HPDE6-E6E7 (cell line): ENCODE data around the gene ZBTB20.
A peak's percentile ranks its signal among the peaks of the same experiment; 100 is the strongest.

Experiments
- DNase-seq: peaks from one replicate; pipeline ENCODE4 v3.0.0; 2011; ENCODE audit warnings: missing footprints; ENCODE audit errors: extremely low spot score

Gene ZBTB20

DNA sequence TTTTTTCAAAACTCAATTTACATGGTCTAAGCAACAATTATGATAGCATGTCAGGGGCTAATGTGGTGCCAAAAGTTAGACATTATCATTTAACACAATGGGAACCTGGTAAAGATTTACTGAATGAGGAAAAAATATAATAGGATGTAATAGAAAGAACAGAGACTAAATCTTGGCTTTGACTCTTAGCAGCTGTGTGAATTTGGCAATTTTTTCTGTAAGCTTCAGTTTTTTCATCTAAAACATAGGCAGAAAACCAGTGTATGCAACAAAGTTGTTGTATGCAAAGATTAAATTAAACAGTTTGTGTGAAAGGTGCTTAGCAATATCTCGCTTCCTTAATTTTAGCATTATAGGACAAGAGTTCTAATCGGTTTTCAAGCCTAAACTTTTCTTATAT is 57.6 kb downstream of the ZBTB20 start:
- DNase-seq, result no peak

DNA sequence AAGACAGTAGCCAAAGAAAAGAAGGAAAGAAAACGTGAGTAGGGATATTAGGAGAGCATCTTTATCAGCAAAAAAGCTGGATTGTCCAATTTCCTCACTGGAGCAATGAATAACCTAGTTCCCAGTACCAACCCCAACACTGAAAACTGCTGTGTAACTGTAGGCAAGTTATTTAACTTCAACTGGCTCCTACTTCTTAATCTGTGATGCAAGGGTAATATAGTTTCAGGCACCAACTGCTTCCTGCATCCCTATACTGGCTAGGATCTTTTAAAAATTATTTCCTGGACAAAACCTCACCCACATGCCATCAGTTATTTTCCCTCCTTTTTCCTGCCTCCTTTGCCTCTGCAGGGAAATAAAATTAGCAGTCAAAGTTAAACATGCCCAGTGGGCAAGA is 59.6 kb downstream of the ZBTB20 start:
- DNase-seq, result no peak

DNA sequence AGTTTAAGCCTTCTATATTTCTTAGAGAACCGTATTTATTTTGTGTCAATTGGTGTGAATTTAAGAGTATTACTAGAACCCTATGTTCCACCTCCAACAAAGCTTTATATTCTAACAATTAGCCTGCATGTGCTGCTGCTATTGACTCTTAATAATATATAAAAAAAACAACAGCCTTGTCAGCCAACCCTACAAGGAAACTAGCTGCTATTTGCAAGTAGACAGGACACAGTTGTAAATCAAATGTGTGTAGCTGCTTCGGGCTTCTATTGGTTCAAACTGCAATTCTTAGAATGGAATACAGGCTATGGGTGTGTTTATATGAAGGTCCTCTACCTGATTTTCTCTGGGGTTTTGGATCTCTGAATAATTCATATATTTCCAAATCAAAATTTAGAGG is 60.7 kb downstream of the ZBTB20 start:
- no peak for DNase-seq

DNA sequence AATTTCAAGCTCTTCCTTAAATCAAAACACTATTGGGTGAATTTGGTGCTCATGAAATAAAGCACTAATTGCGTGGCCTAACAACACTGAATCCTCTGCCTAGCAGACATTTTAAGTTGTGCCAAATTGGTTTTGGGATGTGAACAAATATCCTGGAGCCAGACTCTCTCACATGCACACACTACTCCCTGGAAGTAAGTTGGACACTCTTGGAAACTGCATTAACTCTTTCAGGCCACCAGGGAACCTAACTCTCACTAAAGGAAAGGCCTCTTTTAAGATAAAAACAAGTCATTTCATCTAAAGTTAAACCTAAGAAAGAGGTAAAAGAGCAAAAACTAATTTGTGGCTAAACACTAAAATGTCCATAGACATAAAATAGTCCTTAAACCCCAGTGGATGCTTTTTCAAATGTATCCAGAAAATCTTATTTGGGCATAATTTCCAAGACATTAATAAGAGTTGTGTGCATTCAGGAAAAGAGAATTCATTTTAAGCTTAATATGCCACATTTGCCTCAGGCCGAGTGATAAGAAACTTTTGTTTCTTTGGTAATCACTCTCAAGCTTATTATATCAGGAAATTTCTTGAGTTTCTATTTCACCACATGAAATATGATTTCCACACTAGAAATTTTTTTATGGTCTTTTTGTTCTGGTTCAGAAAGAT is 61.8 kb downstream of the ZBTB20 start:
- DNase-seq, result no peak

- DNase-seq, result no peak
These were observed 62.4 kb downstream of the ZBTB20 start for GRCh38 chr3:115084686-115085085.

DNA sequence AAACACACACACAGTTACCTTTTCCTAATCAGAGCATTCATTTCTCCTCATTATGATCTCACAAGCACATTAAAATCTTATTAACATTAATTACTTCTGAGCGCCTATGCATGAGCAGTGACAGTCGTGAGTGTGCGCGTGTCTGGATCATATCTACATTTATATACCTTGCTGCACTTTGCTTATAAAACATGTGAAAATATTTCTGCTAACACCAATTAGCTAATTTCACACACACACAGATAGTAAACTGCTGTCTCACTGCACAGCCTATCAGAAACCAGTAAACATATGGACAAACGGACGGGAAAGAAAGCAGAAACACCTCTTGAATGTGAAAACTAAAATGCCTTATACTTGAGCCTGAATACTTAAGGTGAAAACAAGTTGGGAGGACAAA is 64.8 kb downstream of the ZBTB20 start:
- no peak for DNase-seq

DNA sequence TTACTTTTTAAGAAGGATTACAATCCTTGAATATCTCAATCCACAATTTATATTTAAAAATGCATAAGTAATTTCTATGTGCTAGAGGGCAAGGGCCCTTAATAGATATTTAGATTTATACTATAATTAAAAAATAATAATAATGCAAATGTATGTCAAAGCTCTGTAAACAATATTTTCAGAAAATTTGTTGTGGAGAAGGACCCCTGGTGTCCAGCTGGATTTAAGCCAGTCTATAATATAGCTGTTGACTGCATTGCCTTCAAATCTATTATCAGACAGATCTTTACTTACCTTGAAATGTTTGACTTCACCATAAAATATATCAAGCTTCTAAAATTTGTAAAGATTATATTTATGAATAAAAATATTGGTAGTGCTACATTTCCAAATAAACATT is 65.6 kb downstream of the ZBTB20 start:
- DNase-seq, result no peak

GRCh38 chr3:115077501-115078250 is 69.4 kb downstream of the ZBTB20 start:
- DNase-seq, result no peak

- DNase-seq, result no peak
These were observed 72.6 kb downstream of the ZBTB20 start for GRCh38 chr3:115074502-115074901.

DNA sequence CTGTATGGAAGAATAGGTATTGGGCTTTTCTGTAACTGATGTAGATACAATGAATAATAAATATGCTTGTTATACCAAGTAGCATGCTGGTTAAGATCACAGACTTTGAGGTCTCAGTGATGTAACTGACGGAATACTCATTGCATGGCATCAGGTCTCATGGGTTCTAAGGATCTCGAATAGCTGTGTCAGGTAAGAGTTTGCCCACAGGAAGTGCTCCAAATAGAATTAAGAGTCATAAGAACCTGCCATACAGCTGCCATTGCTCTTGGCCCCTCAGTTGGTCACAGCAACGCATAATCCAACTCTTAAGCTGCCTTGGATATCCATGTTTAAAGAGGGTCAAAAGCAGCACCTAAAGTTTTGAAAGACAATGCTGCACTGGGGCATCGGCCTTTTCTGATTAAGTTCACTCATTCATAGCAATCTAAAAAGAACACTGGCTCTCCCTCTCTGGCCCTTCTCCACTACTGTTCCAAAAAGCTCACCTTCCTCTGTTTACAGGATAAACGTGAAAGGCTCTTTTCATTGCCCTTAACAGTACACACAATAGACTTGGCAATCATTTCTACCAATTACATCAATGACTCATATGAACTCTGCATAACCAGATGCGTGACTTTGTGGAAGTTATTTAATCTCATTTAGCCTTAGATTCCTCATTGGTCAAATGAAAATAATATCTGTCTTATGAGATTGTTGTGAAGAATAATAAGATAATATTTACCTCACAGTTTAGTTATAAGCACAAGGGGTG is 74.6 kb downstream of the ZBTB20 start:
- peak; percentile 19 for DNase-seq

DNA sequence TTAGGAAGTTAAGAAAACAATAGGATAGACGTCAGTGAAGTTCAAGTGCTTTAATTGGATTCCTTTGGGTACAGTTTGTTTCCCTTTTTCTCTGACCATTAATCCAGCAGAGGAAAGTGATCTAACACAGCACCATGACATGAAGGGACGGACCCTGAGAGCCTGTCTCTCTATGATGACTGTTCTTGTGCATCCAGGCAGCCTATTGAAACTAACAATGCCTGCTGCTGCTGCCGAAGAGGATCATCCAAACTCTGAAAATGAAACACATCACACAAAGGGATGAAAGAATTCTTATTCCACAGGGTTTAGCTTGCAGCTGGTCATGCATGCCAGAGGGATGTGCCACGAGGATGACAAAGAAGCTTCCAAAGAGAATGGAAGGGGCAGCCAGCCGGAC is 75.5 kb downstream of the ZBTB20 start:
- no peak for DNase-seq

GRCh38 chr3:115071166-115071565 is 75.9 kb downstream of the ZBTB20 start:
- DNase-seq, result no peak

GRCh38 chr3:115068799-115069198 is 78.3 kb downstream of the ZBTB20 start:
- no peak for DNase-seq

GRCh38 chr3:115062412-115062956 is 84.6 kb downstream of the ZBTB20 start:
- DNase-seq, result no peak

GRCh38 chr3:115062009-115062408 is 85.1 kb downstream of the ZBTB20 start:
- DNase-seq, result no peak

DNA sequence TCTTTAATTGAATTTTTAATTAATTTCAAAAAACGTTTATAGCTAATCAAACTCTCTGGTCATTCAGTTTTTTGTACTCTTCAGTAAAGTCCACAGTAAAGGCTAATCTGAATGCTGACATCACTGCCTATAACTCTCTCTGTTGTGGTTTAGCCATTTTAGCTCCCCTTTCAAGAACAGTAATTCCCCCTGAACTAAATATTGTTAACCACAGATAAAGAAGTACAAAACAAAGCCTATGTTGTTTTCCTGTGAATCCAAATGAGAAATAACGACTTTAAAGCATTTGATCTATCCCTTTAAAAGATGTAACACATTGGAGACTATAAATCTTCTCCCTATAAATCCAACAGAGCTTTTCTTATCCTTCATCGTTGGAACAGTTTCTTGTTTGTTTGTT is 94.2 kb downstream of the ZBTB20 start:
- no peak for DNase-seq

GRCh38 chr3:115042351-115042750 is 104.7 kb downstream of the ZBTB20 start:
- DNase-seq, result no peak

DNA sequence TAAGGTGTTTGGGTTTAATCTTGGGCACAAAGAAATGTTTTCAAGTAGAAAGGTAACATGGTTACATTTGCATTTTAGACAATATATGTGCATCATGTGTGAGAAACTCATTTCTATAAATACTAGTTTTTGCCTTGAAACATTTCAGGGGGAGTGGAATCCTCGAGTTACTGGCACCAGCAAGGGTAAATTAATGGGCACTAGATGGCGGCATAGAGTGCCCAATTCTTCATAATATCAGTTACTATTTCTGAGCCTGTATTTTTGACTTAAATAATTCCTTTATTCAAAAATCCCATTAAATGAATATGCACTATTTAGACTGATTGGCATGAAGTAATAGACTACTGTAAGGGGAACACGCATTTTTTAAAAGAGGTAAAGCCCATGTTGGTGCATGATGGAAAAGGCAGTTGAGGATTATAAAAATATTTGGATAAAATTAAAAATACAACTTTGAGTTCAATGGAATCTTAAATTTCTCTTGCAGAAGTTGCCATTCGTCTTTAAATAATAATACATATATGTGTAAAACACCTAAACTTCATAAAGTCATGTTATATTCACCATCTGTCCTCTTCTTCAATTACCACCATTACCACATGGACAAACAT is 106.3 kb downstream of the ZBTB20 start:
- DNase-seq, result peak; percentile 22

DNA sequence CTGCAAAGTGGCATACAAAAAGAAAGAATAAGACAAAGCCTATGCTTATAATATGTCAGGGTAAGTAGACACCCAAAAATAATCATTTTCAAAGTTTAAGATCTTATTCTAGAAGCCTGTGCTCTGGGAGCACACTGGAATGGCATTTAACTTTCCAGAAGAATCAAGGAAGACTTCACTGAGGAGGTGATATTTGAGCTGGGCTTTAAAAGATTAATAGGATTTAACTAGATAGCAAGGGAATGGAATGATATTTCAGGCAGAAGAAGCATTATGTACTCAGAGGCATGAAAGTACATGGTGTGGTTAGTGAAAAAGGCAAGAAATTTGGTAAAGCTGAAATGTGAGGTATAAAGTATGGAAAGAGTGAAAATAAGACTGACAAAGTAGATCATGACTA is 106.8 kb downstream of the ZBTB20 start:
- no peak for DNase-seq

GRCh38 chr3:115038817-115039216 is 108.3 kb downstream of the ZBTB20 start:
- no peak for DNase-seq

DNA sequence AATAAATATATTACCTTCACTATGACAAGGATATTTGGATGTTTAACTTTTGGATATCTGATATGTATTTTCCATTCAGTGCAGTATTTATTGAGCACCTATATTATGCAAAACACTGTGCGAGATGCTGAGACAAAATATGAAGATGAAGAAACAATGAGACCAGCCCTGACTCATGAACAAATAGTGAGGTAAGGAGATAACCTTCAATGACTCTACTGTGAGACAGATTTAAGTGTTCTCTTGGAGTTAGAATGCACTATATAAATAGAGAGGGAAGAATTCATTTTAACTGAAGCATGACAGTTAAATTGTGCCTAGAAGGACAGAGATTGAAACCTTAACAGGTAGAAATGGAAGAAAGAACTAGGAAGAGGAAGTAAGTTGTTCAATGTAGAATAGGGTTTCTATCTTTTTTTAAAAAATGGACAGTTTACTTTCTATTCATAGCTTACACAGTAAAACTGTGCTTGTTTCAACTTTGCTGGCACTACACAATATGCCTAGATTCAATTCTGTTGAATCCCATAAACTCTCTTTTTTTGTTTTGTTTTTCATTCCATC is 124.2 kb downstream of the ZBTB20 start:
- no peak for DNase-seq

- no peak for DNase-seq
These were observed 124.9 kb downstream of the ZBTB20 start for GRCh38 chr3:115022199-115022598.
